Measurements from ENCODE around the gene ATP2A3. TPM values are rescaled to one million over a fixed set of nuclear protein-coding genes. Genes with fewer than 3 reads are reported as not detected.

ATP2A3 gene
- total RNA-seq, 1 donor from 2014 or later: 1.5 TPM

DNA sequence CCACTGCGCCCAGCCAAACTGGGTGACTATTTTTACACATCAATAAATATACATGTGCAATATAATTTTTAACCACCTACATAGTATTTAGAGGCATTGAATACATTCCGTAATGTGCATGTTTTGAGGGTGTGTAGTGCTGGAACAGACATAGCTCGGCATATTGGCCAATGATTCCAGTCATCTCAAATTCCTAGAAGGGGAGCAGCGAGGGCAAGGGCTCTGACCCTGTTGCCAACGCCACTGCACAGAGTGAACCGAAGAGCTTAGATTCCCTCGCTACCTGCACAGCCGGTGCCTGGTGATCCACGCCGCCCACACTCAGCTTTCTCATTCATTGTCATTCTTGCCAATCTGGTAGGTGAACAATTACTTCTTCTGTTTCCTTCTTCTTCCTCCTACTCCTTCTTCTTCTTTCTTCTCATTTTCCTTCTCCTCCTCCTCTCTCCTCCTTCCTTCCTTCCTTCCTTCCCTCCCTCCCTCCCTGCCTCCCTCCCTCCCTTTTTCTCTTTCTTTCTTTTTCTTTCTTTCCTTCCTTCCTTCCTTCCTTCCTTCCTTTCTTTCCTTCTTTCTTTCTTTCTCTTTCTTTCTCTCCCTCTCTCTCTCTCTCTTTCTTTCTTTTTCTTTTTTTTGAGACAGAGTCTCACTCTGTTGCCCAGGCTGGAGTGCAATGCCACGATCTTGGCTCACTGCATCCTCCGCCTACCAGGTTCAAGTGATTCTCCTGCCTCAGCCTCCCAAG lies 26.3 kb upstream of the ATP2A3 start:
- no peak for FAIRE-seq
- no peak overlapping the region for H2AFZ ChIP-seq (ENCODE audit: low read depth, low read length)
- peaks cover 4% of the 10 kb centered on the region for H3K4me1 Mint-ChIP-seq (ENCODE audit: low read depth, unreplicated experiment)

DNA sequence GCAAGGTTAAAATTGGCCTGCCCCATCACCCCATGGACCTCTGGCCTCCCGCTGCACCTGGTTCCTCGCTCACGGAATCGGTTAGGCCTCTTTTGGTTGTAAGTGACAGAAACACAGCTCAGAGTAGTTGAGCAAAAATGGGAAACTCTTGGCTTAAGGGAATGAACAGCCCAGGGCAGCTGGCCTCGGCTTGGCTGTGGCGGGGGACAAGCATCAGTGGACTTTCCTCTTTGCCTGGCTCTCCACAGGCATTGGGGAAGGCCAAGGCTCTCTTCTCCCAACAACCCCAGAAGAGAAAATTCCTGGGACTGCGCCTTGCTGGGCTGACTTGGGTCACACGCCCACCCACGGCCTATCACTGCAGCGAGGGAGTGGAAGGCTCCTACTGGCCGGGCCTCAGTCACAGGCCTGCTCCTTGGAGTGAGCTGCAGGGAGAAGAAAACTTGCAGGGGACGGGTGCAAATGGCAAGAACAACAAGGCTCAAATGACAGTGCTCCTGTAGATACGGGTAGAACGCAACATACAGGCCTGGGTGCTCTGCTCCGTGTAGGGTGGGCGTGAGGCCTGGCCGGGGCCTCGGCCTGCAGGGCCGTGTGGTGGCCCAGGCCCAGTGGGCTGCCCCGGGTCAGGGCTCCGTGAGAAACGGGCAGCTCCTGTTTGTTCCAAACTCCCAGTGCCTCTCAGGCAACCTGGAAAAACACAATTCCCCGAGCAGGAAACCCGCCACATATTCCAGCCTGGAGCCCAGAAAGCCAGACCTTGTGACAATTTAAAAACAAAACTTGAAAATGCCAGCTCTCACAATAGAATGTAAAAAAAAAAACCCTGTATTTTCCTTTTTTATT lies 25.0 kb upstream of the ATP2A3 start:
- Histone ChIP-seq H3K9me3 (ENCODE audit: insufficient read depth, low read depth, low read length) (no peaks in the 10 kb centered on the region), H3K9ac (ENCODE audit: low read length) (no peak overlapping the region), H4K20me1 (ENCODE audit: insufficient read depth, low read length) (no peaks in the 10 kb centered on the region), H3K36me3 (ENCODE audit: insufficient read depth, low read length) (no peaks in the 10 kb centered on the region), H3K27ac (ENCODE audit: low read depth, low read length) (no peak overlapping the region), H2AFZ (ENCODE audit: low read depth, low read length) (no peak overlapping the region), H3K4me2 (ENCODE audit: low read length) (no peak overlapping the region), H3K27me3 (ENCODE audit: insufficient read depth, low read length) (peaks cover 4% of the 10 kb centered on the region), H3K79me2 (ENCODE audit: insufficient read depth, low read length) (no peaks in the 10 kb centered on the region), H3K4me1 (ENCODE audit: insufficient read depth, low read length) (no peaks in the 10 kb centered on the region), H3K4me3 (ENCODE audit: insufficient read depth, low read depth, low read length) (no peak overlapping the region)
- peaks cover 10% of the 10 kb centered on the region for H3K9me3 Mint-ChIP-seq (ENCODE audit: unreplicated experiment)
- TF ChIP-seq, protein P1, sequence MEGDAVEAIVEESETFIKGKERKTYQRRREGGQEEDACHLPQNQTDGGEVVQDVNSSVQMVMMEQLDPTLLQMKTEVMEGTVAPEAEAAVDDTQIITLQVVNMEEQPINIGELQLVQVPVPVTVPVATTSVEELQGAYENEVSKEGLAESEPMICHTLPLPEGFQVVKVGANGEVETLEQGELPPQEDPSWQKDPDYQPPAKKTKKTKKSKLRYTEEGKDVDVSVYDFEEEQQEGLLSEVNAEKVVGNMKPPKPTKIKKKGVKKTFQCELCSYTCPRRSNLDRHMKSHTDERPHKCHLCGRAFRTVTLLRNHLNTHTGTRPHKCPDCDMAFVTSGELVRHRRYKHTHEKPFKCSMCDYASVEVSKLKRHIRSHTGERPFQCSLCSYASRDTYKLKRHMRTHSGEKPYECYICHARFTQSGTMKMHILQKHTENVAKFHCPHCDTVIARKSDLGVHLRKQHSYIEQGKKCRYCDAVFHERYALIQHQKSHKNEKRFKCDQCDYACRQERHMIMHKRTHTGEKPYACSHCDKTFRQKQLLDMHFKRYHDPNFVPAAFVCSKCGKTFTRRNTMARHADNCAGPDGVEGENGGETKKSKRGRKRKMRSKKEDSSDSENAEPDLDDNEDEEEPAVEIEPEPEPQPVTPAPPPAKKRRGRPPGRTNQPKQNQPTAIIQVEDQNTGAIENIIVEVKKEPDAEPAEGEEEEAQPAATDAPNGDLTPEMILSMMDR (IDR thresholded peaks at IDR 0.05; ENCODE audit: insufficient read depth, low read depth, low read length): no peak
- TF ChIP-seq EZH2 (IDR thresholded peaks at IDR 0.05; ENCODE audit: insufficient read depth, low read length): no peak
- no peak for FAIRE-seq
- peaks cover 4% of the 10 kb centered on the region for H3K4me1 Mint-ChIP-seq (ENCODE audit: low read depth, unreplicated experiment)
- no peak overlapping the region for H3K4me3 Mint-ChIP-seq (ENCODE audit: unreplicated experiment)
- H3K27me3 Mint-ChIP-seq (ENCODE audit: low read depth, unreplicated experiment): peaks cover 9% of the 10 kb centered on the region
- no peak overlapping the region for H3K27ac Mint-ChIP-seq (ENCODE audit: unreplicated experiment)
- H3K36me3 Mint-ChIP-seq (ENCODE audit: low read depth, unreplicated experiment): no peaks in the 10 kb centered on the region
- DNase-seq (ENCODE audit: low read depth): no peak

More for the DNA sequence above, 26.3 kb upstream of the ATP2A3 start:
- DNase-seq (ENCODE audit: low read depth): peak; percentile 12
- no peak for TF ChIP-seq EZH2 (IDR thresholded peaks at IDR 0.05; ENCODE audit: insufficient read depth, low read length)
- TF ChIP-seq, protein P1 (IDR thresholded peaks at IDR 0.05; ENCODE audit: insufficient read depth, low read depth, low read length): no peak
- Mint-ChIP-seq H3K27me3 (ENCODE audit: low read depth, unreplicated experiment) (peaks cover 9% of the 10 kb centered on the region), H3K9me3 (ENCODE audit: unreplicated experiment) (peaks cover 18% of the 10 kb centered on the region), H3K4me3 (ENCODE audit: unreplicated experiment) (no peak overlapping the region), H3K27ac (ENCODE audit: unreplicated experiment) (no peak overlapping the region), H3K36me3 (ENCODE audit: low read depth, unreplicated experiment) (no peaks in the 10 kb centered on the region)
- Histone ChIP-seq H3K4me3 (ENCODE audit: insufficient read depth, low read depth, low read length) (no peak overlapping the region), H3K4me1 (ENCODE audit: insufficient read depth, low read length) (no peaks in the 10 kb centered on the region), H3K27me3 (ENCODE audit: insufficient read depth, low read length) (peaks cover 4% of the 10 kb centered on the region), H3K36me3 (ENCODE audit: insufficient read depth, low read length) (no peaks in the 10 kb centered on the region), H3K9me3 (ENCODE audit: insufficient read depth, low read depth, low read length) (no peaks in the 10 kb centered on the region), H4K20me1 (ENCODE audit: insufficient read depth, low read length) (no peaks in the 10 kb centered on the region), H3K27ac (ENCODE audit: low read depth, low read length) (no peak overlapping the region), H3K4me2 (ENCODE audit: low read length) (no peak overlapping the region), H3K9ac (ENCODE audit: low read length) (no peak overlapping the region), H3K79me2 (ENCODE audit: insufficient read depth, low read length) (no peaks in the 10 kb centered on the region)

Data from astrocyte (in vitro differentiated cells and primary cell).